Sigmoid colon (tissue), 4 donors: ENCODE results near the gene EXOC7.

ENCODE experiments used
- CTCF ChIP-seq, 4 experiments: fragments of 450-650 bp in 3 of 4; fragments of 200-600 bp in 1 of 4; IDR thresholded peaks; one replicate each; pipeline ENCODE4 v1.5.1; 2016 to 2019; ENCODE audit warnings: antibody characterized with exemption in 4 of 4, mild to moderate bottlenecking in 3 of 4, moderate library complexity in 2 of 4
- EP300 ChIP-seq, 4 donors: sonication (generic); formaldehyde crosslinking; IDR thresholded peaks; one replicate each; pipeline ENCODE4 v1.6.1; 2017; ENCODE audit warnings: antibody characterized with exemption in 4 of 4

GRCh38 chr17:76050538-76051467, 52.8 kb downstream of the EXOC7 start:
- TF ChIP-seq CTCF (IDR thresholded peaks at IDR 0.05) (no peak), EP300 (IDR thresholded peaks at IDR 0.05) (no peak)
